NCI-H187 (cell line): ENCODE measurements around the gene MUC5AC.
"Not testable (repeated sequence)": the region's sequence is repeated elsewhere in the genome, so short reads cannot be mapped to it uniquely, and the experiment has no call there.

ENCODE experiments used
- DNase-seq, 2 experiments: peaks; one replicate each; lab custom pipeline; 2025; lab: John Stamatoyannopoulos, UW

The MUC5AC gene

DNA sequence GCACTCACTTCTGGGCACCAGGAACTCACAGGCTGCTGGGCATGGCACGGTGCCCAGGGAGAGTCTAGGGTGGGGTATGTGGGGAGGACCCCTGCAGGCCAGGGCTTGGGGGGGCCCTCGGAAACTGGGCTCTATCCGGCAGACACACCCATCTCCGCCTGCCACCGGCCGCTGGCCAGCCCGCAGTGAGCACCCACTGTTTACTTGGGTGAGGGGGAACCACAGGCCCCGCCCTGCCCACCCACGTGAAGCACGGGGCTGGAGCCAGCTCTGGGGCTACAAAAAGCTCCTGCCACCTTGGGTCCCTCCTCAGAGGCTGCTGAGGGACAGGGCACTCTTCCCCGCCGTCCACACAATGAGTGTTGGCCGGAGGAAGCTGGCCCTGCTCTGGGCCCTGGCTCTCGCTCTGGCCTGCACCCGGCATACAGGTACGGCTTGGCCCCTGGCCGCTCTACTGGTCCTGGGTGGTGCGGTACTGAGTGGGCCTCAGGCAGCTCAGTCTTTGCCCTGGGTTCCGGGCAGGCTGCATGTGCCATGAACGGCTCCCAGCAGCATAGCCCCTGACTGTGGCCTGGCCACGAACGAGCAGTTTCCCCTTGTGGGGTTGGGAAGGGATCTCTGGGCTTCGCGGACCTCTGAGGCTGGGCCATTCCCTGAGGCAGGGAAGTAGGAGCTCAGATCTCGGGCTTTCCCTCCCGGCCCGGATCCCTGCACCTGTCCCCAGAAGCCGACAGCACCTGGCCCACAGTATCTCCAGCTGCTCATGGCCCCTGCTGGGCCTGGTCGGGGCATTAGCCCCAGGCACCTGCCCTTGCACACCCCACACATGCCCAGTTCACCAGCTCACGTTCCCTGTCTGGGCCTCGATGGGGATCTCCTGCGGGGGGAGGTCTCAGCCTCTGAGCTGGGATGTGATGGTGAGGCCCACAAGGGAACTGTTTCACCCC, at the start of gene MUC5AC:
TSS of gene MUC5AC (plus strand) at position 309 of the 947 bp plus-strand sequence. CDS start at position 356, 47 bp downstream.
- DNase-seq: no peak

GRCh38 chr11:1108246-1108900, 49.4 kb upstream of the MUC5AC start:
- DNase-seq: no peak

DNA sequence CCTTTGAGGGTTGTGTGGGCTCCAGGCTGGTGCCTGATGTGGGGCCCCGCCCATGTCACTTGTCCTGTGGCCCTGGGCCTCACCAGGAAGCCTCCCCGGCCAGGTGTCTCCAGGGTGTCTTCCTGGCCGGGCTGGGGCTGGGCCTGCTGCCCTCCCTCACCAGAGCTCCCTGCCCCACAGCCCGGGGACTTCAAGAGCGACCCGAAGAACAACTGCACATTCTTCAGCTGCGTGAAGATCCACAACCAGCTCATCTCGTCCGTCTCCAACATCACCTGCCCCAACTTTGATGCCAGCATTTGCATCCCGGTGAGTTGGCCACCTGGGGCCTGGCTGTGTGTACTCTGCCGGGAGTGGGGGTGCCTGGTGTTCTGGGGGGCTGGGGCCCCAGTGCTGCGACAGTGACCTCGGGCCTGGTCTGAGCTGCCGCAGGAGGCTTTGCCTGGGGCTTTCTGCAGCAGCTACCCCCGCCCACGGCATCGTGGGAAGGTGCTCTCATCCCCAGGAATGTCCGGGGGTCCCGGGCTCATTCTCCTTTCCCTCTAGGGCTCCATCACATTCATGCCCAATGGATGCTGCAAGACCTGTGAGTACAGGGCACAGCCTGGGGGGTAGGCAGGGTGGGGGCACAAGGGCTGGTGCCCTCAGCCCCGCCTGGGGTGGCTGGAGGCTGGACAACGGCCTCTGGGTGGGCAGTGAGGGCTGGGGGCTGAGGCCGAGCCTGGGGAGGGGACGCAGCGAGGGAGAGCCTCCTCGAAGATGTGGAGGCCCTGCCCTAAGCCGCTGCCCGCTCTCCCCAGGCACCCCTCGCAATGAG, 48.4 kb upstream of the MUC5AC start:
- DNase-seq: no peak

DNA sequence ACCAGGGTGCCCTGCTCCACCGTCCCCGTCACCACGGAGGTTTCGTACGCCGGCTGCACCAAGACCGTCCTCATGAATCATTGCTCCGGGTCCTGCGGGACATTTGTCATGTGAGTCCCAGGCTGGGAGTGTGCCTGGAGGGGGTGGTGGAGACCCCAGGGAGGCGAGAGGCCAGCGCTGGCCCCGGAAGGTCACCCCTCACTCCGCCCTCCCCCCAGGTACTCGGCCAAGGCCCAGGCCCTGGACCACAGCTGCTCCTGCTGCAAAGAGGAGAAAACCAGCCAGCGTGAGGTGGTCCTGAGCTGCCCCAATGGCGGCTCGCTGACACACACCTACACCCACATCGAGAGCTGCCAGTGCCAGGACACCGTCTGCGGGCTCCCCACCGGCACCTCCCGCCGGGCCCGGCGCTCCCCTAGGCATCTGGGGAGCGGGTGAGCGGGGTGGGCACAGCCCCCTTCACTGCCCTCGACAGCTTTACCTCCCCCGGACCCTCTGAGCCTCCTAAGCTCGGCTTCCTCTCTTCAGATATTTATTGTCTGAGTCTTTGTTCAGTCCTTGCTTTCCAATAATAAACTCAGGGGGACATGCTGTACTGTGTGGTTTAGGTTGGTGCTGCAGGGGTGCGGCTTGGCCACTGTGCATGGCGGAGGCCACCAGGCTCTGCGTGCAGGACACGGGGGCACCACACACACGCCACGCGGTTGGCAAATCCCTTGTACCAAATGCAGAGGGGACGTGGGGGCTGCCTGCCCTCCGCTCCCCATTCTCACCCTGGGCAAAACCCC, 47.6 kb upstream of the MUC5AC start:
- no peak for DNase-seq

DNA sequence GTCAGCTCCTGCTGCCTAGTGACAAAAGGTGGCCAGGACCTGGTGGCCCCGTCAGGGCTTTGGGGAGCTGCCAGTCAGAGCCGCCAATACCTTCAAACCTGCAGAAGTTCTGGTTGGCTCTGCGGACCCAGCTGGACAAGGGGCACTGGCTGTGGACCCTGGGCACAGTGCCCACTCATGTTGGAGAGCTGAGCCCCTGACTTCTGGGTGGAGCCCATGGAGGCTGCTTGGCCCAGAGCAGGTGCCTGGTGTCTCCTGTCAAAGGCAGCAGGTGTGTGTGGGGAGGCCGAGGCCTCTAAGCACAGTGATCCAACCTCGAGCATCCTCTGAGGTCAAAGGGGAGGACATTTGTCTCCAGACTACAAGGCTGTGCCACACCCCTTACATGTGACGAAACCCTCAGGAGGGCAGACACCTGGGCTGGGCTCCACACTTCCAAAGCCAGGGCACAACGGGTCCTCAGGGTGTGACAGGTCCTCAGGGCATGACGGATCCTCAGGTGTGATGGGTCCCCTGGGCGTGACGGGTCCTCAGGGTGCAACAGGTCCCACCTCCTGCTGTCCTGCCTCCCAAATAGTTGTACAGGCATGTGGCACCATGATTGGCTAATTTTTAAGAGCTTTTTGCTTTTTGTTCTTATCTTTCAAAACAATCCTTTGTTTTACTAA, 46.1 kb upstream of the MUC5AC start:
- no peak for DNase-seq

GRCh38 chr11:1112351-1113191, 45.2 kb upstream of the MUC5AC start:
- DNase-seq: no peak

DNA sequence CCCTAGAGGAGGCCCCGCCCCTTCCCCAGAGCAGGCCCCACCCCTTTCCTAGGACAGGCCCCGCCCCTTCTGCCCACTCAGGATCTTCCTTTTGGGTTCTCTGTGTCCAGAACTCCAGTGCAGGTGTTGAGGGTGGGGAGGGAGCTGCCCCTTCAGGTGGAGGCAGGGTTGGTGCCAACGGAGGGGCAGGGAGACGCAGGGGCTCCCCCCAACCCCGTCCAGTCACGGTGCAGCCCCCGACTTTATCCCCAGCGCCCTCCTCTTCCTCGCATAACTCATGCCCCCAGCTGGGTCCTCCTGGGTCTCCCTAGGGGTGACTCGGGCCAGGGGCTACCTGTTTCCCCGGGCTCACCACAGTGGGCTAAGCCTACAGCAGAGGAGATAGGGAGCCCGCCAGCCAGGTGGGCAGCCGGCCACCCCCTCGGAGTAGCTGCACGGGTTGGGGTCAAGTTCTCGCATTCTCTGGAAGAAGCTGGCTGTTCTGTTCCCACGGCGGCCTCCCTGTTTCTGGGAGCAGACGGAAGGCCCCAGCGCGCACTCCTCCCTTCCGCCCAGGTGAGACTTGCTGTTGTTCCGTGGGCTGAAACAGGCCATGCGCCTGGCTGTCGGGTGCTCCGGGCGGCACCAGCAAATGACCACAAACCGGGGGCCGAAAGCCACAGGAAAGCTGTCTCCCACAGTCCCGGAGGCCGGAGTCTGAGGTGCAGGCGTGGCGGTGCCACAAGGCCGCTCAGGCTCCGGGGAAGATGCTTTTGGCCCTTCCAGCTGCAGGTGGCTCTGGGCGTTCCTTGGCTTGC, 44.1 kb upstream of the MUC5AC start:
- DNase-seq: no peak

- not testable (repeated sequence) for DNase-seq
Measured at GRCh38 chr11:1115292-1115691, 42.5 kb upstream of the MUC5AC start.

DNA sequence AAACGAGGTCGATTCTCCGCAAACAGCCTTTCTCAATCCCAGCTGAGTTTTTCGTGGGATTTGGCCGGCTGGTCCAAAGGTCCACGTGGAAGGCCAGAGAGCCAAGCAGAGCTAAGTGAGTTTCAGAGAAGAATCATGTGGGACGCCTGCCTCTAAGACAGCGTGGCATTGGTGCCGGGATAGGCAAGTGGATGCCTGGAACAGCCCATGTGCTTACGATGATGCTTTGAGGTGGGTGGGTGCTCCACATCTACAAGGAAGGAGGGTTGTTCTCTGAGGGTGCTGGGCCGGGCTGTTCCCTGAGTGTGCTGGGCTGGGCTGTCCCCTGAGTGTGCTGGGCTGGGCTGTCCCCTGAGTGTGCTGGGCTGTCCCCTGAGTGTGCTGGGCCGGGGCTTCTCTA, 41.6 kb upstream of the MUC5AC start:
- no peak for DNase-seq

DNA sequence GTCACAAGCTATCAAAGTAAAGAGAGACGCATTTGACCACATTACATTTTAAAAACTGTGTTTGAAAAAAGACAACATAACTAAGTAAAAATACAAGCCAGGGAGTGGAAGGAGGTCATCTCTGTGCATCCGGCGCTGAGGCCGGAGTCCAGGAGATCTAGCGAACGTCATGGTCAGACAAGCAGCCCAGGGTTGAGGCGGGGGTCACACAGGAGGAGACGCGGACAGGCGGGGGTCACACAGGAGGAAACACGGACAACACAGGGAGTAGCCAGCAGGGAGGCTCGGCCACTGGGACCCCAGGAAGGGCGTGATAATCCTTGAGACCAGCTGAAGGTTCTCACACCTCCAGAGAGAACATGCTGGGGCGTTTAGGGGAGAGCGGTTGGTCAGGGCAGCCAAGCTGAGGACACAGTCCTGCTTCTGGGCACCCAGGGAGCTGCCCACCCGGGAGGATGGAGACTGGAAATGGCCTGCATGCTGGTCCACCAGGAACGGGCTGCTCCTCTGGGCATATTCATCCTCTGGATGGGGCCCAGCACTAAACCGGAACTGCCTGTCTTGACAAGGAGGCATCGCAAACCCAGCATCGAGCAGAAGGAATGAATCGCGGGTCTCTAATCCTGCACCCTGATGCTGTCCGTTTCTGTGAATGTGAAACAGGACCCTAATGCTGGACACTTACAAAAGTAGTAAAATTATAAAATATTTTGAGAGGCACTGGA, 40.9 kb upstream of the MUC5AC start:
- DNase-seq: no peak

GRCh38 chr11:1117992-1118391, 39.8 kb upstream of the MUC5AC start:
- DNase-seq: no peak

DNA sequence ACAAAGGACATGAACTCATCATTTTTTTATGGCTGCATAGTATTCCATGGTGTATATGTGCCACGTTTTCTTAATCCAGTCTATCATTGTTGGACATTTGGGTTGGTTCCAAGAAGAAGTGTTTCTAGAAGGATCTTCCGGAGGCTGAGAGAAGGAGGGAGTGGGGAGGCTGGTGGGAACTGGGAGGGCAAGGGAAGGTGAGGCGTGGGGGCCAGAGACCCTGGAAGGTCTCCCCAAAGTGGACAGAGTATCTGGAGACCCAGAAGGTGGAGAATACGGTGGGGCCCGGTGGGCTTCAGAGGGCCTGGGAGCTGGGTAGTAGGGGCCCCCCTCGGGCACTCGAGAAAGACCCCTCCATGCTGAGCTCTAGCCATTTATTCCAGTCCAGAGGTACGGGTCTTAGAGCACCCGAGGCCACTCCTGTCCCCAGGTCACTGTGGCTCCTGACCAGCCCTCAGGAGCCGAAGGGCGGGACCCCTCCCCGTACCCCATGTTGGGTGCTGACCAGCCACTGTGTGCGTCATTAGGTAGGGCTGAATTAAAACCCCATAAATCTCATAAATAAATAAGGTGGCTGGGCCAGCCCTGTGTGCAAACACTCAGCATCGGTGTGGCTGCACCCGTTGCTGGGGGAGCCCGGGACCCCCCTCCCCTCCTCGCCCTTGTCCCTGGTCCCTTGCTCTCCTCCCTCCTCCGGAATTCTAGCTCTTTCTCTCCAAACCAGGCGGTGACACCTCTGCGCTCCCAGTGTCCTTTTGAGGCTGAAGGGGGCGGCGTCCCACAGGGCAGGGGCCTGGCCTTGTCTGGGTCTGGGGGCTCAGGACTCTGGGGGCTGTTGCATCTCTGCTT, 38.8 kb upstream of the MUC5AC start:
- no peak for DNase-seq

DNA sequence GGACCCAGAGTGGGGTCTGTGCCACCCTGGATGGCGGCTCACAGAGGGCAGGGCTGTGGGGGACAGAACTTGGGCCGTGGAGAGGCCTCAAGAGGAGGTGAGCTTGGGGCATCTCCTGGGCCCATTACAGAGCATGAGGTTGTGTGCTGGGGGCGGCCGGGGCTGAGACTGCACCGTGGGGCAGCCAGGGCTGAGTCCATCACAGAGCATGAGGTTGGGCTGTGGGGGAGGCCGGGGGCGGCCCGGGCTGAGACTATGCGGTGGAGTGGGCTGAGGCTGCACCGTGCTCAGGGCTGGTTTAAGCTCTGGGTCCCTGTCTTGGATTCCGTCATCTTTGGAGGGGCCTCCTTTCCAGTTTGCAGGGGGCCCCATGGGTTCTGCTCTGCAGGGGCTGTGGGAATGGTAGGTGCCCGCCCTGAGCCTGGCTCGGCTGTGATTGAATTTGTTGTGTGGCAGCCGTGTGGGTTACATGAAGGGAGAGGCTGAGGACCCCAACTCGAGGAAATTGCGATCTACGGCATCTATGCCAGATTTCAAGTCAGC, 38.1 kb upstream of the MUC5AC start:
- DNase-seq: no peak

- no peak for DNase-seq
Measured at GRCh38 chr11:1120532-1121330, 37.0 kb upstream of the MUC5AC start.

DNA sequence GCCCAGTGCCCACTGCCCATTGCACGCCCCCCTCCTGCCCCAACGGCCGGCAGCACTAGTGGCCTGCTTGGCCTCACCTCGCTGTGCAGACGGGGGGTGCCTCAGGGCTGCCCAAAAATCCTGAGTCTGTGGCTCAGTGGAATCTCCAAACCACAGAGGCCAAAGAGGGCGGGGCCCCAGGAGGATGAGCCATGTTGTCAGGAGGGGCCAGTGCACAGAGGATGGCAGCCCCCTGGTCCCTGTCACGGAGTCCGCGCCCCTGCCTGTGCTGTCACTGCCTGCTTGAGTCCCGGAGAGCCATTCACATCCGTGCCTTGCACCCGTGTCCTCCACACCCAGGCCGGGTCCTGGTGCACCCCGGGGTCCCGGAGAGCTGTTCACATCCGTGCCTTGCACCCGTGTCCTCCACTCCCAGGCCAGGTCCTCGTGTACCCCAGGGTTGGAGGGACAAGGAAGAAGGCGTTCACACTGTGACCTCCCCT, 36.4 kb upstream of the MUC5AC start:
- no peak for DNase-seq
